PC-3 (cell line): ENCODE data around the gene PASK.

Experiments used
- EZH2 ChIP-seq: fragments of 300-600 bp; sonication (generic); IDR thresholded peaks from one replicate; pipeline ENCODE4 v1.6.1; 2017; ENCODE audit warnings: antibody characterized with exemption, mild to moderate bottlenecking, low read length; ENCODE audit not compliant: unreplicated experiment
- TF ChIP-seq, protein P1 (sequence below): fragments of 300-600 bp; sonication (generic); conservative IDR thresholded peaks from 2 replicates; pipeline ENCODE4 v1.5.1; 2017; ENCODE audit warnings: antibody characterized with exemption, low read depth, mild to moderate bottlenecking, low read length

DNA sequence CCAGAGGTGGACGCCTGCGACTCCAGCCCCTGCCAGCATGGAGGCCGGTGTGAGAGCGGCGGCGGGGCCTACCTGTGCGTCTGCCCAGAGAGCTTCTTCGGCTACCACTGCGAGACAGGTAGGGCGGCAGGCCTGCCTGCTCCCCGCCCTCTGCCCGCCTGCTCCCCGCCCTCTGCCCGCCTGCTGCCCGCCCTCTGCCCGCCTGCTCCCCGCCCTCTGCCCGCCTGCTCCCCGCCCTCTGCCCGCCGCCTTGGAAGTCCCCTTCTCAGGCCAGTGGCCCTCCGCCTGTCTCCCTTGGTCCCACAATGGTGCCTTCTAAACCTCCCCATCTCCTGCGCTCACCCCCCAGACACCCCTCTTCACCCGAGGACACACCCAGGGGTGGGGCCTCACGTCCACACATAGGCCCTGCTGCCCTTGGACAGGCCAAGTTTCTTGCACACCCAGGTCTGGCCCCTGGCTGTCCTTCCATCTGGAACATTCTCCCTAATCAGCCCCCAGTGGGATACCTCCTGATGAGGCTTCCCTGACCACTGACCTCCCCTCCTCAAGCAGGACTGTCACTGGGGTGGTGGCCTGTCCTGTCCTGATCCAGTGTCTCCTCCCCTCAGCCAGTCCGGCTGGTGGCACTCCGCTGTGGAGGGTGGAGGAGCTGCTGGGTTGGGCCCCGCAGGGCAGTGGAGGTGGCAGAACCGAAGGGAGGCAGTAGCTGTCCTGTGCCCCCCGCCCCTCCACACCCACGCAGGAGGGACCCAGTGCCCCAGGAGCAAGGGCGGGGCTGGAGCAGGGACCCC lies 85.1 kb downstream of the PASK start:
- no peak for TF ChIP-seq EZH2
- TF ChIP-seq, protein P1, sequence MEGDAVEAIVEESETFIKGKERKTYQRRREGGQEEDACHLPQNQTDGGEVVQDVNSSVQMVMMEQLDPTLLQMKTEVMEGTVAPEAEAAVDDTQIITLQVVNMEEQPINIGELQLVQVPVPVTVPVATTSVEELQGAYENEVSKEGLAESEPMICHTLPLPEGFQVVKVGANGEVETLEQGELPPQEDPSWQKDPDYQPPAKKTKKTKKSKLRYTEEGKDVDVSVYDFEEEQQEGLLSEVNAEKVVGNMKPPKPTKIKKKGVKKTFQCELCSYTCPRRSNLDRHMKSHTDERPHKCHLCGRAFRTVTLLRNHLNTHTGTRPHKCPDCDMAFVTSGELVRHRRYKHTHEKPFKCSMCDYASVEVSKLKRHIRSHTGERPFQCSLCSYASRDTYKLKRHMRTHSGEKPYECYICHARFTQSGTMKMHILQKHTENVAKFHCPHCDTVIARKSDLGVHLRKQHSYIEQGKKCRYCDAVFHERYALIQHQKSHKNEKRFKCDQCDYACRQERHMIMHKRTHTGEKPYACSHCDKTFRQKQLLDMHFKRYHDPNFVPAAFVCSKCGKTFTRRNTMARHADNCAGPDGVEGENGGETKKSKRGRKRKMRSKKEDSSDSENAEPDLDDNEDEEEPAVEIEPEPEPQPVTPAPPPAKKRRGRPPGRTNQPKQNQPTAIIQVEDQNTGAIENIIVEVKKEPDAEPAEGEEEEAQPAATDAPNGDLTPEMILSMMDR: no peak
